ENCODE results near the gene CENPP.

Gene CENPP

DNA sequence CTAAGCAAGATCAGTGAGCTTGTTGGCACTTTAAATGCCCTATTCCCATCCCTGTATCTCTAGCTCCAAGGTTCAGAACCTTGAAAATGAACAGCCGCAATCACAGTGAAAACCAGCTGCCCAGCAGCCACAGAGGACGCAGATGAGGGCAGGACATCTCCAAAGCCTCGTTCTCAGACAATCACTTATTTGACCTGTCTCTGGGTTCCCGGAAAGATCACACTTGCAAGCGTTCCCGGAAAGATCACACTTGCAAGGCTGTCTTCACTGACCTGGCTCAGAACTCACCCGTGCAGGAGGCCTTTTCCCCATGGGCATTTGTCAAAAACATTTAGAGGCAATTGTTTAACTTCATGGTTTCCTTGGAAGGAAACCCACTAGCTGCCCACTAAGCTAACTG, 318.5 kb downstream of the CENPP start:
- DNase-seq: no peak

GRCh38 chr9:92645041-92645440, 319.3 kb downstream of the CENPP start:
- DNase-seq: no peak

- no peak for DNase-seq
Measured at GRCh38 chr9:92647671-92648473, 322.1 kb downstream of the CENPP start.

DNA sequence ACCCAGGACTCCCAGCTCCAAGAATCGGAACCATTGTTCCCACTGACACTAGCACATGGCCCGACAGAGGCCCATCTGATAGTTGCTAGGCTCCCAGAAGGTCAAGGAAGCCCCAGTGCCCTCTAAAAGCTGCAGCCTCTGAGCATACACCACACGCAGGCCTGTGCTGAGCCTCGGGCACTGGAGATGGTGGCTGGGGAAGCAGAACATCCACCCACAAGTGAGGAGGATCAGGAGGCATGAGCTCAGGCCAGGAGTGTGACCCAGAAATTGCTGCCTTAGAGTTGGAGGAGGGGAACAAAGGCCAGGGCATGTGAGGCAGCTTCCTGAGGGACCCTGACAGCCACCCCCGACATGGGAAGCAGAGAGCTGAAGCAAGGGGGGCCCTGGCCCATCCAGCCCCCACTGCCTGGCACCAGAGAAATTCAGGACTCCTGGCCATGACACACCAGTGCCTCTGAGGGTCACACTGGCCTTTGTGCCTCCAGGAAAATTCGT, 322.8 kb downstream of the CENPP start:
- no peak for DNase-seq

- DNase-seq: no peak
Measured at GRCh38 chr9:92649007-92649406, 323.3 kb downstream of the CENPP start.

GRCh38 chr9:92650296-92650695, 324.5 kb downstream of the CENPP start:
- no peak for DNase-seq

DNA sequence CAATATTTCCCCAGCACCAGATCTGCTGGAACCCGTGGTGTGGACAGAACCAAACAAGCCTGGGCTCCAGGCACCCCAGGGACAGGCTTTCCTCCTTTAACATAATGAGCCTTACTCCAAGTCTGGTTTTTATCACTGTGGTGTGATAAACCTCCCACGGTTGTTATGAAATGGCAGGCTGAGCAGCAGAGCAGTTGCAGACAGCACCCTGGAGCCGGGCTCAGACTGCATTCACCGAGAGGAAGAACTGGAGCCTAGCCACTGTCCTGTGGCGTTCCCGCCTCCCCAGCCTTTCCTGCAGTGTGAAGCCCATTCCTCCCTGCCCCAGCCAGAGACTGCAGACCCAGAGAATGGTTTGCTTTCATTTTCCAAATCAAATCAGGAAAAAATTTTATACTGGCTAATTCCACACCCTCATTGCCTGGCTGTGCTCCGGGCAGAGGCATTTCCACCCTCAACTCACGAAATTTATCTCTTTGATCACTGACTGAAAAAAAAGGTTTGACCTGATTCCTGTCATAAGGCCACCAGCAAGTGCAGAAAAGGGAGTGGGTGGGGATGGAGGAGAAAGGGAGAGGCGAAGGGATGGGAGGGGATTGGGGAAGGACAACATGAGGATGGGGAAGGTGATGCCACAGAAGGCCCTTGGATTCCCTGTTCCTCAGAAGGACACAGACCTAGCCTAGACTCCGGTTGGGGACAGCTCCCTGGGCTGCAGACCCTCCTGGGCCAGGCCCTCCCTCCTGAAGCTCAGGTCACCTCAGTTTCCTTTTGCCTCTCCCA, 325.3 kb downstream of the CENPP start:
- DNase-seq: no peak

DNA sequence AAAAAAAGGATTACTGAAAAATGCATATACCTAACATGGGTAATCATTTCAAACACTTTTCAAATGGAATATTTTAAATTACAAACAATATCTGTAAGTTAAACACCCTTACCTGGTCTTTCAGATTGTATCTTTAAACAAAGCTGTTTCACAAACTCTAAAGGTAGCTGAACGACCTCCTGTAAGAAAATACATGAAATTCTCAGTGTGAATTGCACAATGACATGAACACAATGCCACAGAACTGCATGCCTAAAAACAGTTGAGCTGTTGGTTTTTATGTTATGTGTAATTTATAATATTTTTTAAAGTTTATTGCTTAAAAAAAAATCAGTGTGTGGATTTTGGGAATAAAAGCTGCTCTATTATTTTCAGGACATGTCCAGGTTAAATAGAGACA, 326.7 kb downstream of the CENPP start:
- no peak for DNase-seq

- DNase-seq: no peak
Measured at GRCh38 chr9:92654481-92655301, 328.9 kb downstream of the CENPP start.

- no peak for DNase-seq
Measured at GRCh38 chr9:92655366-92655765, 329.6 kb downstream of the CENPP start.

GRCh38 chr9:92655896-92656536, 330.3 kb downstream of the CENPP start:
- no peak for DNase-seq

DNA sequence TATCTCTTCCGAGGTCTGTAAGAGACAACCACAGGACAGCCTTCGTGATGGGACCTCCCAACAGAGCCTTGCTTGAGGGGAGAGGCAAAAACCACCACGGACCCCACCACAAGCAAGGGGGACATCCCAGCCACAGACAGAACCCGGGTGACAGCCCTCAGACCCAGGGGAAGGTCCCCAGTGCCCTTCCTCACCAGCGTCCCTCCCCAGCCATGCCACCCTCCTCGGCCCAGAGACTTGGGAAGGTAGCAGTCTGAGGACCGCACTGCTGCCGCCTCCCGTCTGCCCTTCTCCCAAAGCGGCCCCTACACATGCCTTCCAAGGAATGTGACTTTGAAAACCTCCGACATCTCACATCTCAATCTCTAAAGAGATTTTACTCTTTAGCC, 330.8 kb downstream of the CENPP start:
- DNase-seq: no peak

DNA sequence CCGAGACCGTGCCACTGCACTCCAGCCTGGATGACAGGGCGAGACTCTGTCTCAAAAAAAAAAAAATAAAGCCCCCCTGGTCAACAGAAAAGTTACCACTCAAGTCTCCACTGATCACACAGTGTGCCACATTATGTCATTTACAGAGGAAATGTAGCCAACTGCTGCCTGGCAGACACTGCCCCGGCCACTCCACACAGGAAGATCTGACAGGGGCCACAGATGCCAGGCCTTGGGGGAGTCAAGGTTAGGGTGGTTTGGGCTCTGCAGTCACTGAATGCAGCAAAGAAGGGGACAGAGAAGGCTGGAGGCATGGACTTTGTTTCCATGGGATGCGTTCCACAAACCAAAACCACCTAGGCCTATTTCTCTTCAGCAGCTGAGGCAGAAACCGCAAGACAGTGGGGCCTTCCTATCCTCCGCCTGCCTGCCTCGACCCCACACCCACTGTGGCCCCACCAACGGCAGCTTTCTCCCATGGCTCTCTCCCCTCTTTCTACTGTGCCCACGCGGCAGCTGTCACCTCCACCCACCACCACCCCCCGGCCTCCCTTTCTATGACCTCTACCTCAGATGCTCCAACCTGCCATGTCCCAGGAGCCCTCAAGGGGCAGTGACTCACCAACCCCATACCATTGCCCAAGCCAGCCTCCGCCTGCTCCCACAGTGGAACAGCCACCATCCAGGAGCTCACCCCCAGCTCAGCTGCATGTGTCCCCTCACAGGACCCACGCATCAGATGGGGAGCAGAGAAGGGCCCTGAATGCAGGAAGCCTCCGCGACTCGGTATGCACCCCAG, 331.7 kb downstream of the CENPP start:
- DNase-seq: no peak

- no peak for DNase-seq
Measured at GRCh38 chr9:92658176-92658575, 332.4 kb downstream of the CENPP start.

DNA sequence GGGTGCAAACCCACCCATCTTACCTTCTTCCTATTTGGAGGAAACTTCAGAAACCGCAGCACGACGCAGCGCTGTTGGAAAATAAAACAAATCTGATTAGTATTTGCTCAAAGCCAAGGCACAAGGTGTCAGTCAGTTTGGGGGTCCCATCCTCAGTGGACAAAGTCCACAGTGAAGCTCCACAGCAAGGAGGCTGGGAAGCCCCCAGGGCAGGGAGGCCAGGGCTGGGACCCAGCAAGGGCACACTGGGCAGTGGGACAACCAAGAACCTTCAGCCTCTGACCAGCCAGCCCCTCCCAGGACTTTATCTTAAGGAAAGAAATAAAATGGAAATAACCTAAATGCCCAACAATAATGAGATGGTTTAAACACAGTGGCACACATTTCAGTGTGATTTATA, 332.9 kb downstream of the CENPP start:
- DNase-seq: no peak

DNA sequence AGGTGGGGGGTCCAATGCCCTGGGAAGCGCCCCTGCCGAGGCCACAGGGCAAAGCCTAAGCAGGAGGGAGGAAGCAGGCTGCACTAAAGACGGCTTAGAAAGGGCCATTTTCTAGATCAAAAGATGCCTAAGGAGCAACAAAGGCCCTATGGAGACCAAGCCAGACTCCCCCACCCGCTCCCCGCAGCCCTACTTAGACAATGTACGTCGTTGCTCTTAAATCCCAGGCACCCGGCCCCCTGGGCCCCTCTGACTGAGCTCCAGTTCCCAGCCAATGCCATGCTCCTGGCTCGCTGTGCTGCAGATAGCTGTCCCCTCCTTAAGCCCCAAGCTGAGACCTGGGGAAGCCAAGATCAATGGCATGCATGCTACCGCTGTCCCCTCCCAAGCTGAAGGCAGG, 333.8 kb downstream of the CENPP start:
- DNase-seq: no peak

GRCh38 chr9:92660266-92660665, 334.5 kb downstream of the CENPP start:
- DNase-seq: no peak

GRCh38 chr9:92661127-92661526, 335.4 kb downstream of the CENPP start:
- no peak for DNase-seq

DNA sequence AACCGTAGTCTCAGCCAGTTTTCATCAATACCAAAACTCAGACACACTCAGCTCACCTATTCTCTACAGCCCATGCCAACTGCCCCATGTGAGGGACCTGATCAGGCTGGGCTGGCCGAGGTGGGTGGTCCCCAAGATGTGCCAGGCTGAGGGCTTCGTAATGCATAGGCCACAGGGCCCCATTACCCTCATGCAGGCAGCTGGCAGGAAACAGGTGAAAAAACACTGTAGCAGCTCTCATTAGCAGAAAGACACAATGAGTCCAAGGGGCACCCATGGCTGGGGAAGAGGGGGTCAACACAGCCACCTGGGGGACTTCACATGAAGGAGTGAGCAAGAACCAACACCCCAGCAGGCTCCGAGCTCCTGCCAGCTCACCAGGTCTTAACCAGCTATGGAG, 336.0 kb downstream of the CENPP start:
- no peak for DNase-seq

DNA sequence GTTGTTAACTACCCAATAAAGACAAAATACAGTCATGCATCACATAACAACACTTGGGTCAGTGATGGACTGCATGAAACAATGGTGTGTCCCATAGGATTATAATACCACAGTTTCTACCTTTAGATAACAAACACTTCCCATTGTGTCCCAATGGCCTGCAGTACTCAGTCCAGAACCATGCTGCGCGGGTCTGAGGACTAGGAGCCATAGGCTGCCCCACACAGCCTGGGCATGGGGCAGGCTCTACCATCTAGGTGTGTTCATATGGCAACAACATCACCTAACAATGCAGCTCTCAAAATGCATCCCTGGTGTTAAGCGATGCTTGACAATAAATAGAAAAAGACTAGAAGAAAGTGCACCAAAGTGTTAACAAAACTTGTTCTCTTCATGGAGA, 337.4 kb downstream of the CENPP start:
- no peak for DNase-seq

DNA sequence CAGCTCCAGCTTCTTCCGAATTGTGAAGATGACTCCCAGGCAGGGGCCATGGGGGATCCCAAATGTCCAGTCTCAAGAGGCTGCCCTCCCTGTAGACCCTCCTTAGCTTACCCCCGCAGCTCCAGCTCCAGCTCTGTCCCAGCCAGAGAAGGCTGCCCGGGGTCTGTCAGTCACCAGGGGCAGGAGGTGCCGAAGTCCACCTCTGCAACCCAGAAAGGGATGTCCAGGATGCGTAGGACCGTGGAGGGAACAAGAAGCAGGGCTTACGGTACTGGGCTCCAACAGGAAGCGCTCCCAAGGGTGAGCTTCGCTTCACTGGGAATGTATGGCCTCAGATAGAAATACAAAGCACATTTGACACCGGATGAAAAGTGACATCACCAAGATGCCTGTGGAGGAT, 338.2 kb downstream of the CENPP start:
- no peak for DNase-seq

Measured in NCI-H187 treated with DMSO at 0.1 percent for 48 hours (cell line).